Mucosa of descending colon (tissue), 3 donors: ENCODE data around the gene NECAB2. TPM values are rescaled to one million over a fixed set of nuclear protein-coding genes. Genes with fewer than 3 reads are reported as not detected.

ENCODE experiments used
- ATAC-seq: fragments of 200-7000 bp; cut with Tn5 transposase; one replicate; pipeline ENCODE4 v1.9.1; 2020; ENCODE audit warnings: mild to moderate bottlenecking, moderate library complexity
- DNase-seq, 3 donors: peaks; one replicate each; pipeline ENCODE4 v3.0.0-alpha.2; 2020
- H3K36me3 ChIP-seq: fragments of 200-600 bp; one replicate; pipeline ENCODE4 v1.8.0; 2021; ENCODE audit warnings: low read depth, mild to moderate bottlenecking
- H3K4me1 ChIP-seq: fragments of 200-600 bp; one replicate; pipeline ENCODE4 v1.8.0; 2021; ENCODE audit warnings: low read depth, mild to moderate bottlenecking
- H3K4me3 ChIP-seq: fragments of 200-600 bp; one replicate; pipeline ENCODE4 v1.8.0; 2021; ENCODE audit warnings: mild to moderate bottlenecking
- H3K9me3 ChIP-seq: fragments of 200-600 bp; one replicate; pipeline ENCODE4 v1.8.0; 2021; ENCODE audit warnings: mild to moderate bottlenecking
- intact Hi-C, 2 donors: fragments of 100-400 bp; cut with DNase I in 1 of 2; cut with micrococcal nuclease in 1 of 2; formaldehyde crosslinking; loops; one replicate each; pipeline versions ENCODE4 v1.11.0 to v1.11.1; 2022; cut with DNase I, micrococcal nuclease
- total RNA-seq, 3 donors: library from RNA; stranded (reverse); fragmentation: NEBNext Ultra II Directional in 2 of 3; extraction: Animal tissue kit (Norgen Biotek cat#: 25700) in 2 of 3; gene quantifications; one replicate each; pipeline versions ENCODE4 v1.2.1 to v1.2.4, GENCODE V29; 2021 to 2023
- TF ChIP-seq, protein P1 (sequence below): fragments of 200-600 bp; IDR thresholded peaks from one replicate; pipeline ENCODE4 v1.8.0; 2022; ENCODE audit warnings: antibody characterized with exemption, mild to moderate bottlenecking
- donor health status: DM: no; HTN: no; CAD: no; lungs with moderate emphysema.
- donor health status: DM: no; HTN: no; CAD: no.
- donor health status: DM: no; HTN: yes; CAD: no.

The NECAB2 gene
- total RNA-seq, 3 donors from 2014 or later, result 0.55 to 2.0 (median 0.96) TPM

DNA sequence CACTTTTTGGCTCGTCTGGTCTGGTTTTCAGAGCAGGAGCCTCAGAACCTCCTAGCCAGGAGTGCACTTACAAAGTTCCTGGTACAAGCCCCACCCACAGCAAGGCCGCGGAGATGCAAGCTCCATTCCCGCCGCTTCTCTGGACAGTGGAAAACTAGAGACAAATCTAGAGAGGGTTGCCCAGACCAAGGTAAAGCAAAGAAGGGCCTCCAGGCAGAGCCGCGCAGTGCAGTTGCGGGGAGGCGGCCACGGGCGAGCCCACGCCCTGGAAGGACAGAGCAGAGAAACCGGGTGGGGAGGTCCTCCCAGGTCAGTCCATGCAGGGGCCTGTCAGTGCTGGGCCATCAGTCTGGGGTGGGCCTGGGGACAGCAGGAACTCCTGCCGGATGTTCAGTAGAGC is 26.0 kb upstream of the NECAB2 start:
- no peak overlapping the region for H3K4me3 ChIP-seq

DNA sequence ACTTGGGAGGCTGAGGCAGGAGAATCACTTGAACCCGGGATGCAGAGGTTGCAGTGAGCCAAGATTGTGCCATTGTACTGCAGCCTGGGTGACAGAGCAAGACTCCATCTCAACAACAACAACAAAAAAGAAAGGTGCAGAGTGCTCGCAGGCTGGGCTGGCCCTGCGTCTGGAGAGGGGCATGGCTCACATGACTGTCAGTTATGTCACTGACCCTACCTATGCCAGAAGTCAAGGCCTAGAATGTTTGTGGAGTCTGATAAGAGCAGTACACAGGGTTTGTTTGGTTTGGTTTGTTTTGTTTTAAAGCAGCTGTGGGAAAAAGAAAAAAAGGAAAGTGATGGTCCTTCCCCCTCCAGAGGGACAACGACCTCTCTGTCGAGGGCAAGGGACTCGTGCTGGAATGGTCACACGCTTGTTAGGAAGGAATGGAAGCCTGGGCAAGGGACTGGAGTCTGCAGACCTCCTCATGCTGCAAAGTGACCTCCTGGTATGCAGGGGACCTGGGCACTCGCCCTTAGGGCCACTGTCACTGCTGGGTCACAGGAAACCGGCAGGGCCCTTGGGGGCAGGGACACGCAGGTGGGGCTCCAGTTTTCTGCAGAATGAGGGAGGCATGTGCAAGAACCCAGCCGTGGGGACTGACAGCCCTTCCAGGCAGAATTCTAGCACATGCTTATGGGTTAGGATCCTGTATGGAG is 25.1 kb upstream of the NECAB2 start:
- TF ChIP-seq, protein P1, sequence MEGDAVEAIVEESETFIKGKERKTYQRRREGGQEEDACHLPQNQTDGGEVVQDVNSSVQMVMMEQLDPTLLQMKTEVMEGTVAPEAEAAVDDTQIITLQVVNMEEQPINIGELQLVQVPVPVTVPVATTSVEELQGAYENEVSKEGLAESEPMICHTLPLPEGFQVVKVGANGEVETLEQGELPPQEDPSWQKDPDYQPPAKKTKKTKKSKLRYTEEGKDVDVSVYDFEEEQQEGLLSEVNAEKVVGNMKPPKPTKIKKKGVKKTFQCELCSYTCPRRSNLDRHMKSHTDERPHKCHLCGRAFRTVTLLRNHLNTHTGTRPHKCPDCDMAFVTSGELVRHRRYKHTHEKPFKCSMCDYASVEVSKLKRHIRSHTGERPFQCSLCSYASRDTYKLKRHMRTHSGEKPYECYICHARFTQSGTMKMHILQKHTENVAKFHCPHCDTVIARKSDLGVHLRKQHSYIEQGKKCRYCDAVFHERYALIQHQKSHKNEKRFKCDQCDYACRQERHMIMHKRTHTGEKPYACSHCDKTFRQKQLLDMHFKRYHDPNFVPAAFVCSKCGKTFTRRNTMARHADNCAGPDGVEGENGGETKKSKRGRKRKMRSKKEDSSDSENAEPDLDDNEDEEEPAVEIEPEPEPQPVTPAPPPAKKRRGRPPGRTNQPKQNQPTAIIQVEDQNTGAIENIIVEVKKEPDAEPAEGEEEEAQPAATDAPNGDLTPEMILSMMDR, result no peak
- intact Hi-C loops, result no loop called here
- Histone ChIP-seq H3K9me3 (no peaks in the 10 kb centered on the region), H3K36me3 (no peaks in the 10 kb centered on the region), H3K4me1 (peaks cover 2% of the 10 kb centered on the region), H3K4me3 (no peak overlapping the region)
- no peak for ATAC-seq
- DNase-seq, result no peak

More for the DNA sequence above, 26.0 kb upstream of the NECAB2 start:
- Histone ChIP-seq H3K4me1 (peaks cover 2% of the 10 kb centered on the region), H3K9me3 (no peaks in the 10 kb centered on the region), H3K36me3 (no peaks in the 10 kb centered on the region)
- ATAC-seq, result no peak
- peak in 1 of 3 donors; percentile 18 for DNase-seq
- intact Hi-C loops, result no loop called here
- TF ChIP-seq, protein P1, result no peak

DNA sequence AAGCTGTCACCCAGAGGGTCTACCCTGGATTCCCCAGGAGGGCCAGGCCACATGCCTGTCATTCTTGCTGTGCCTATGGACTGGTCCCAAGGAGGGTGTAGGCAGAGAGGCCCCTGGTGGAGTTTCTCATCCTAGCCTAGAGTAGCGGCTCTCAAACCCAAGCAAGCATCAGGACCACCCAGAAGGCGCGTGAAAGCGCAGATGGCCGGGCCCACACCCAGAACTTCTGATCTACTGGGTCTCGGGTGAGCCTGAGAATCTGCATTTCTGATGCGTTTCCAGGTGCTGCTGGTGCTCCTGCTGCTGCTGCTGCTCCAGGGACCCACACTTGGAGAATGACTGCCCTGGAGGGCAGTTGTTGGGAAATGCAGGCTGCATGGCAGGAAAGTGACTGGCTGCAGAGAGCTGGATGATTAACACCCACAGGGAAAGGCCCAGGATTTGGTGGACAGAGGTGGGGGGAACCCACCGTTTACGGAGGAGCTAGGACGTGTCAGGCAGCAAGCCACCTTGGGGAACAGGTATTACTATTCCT is 24.5 kb upstream of the NECAB2 start:
- Histone ChIP-seq H3K9me3 (no peaks in the 10 kb centered on the region), H3K36me3 (no peaks in the 10 kb centered on the region), H3K4me1 (peaks cover 2% of the 10 kb centered on the region), H3K4me3 (no peak overlapping the region)
- intact Hi-C loops, result no loop called here
- TF ChIP-seq, protein P1, result no peak
- DNase-seq, result no peak
- ATAC-seq, result no peak

DNA sequence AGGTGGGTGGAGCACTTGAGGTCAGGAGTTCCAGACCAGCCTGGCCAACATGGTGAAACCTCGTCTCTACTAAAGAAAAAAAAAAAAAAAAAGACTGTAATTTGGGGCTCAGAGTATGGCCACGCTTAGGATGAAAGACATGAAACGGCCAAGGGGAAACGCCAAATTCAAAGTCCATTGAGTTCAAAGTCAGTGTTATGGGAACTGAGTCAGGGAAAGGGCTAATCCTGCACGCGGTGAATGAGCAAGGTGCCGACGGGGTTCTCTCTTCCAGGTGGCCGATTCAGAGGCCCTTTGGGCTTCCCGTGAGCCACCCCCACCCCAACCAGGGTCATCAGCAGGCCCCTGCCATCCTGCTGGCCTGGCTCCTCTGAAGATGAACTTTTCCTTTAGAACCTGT is 22.5 kb upstream of the NECAB2 start:
- Histone ChIP-seq H3K4me3 (no peak overlapping the region), H3K9me3 (no peaks in the 10 kb centered on the region), H3K36me3 (no peaks in the 10 kb centered on the region), H3K4me1 (no peaks in the 10 kb centered on the region)
- no peak for ATAC-seq
- TF ChIP-seq, protein P1, result no peak
- DNase-seq, result no peak
- intact Hi-C loops, result no loop called here

DNA sequence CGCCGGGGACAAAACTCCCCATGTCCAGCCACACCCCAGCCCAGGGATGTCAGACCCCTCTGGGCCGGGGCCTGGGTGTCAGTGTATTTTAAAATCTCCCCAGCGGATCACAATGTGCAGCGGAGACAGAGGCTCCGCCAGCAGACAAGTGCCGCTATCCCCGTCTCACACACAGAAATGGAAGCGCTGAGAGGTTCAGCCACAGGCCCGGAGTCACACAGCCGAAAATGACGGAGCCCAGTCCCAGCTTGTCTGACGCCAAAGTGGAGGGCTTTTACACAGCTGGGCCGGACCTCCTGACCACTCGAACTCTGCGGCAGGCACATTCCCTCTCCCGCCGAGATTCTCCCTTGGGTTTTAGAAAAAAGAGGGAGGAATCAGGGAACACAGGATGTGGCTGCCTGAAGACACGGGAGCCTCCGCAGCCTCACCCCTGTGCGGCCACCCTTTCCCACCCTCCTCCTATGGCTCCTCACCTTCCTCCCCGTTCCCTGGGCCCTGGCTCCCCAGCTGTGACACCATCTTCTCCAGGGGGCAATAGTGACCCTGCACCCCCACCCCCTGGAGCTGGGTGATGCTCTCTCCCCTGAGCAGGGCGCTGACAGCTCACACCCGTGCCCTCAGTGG is 21.8 kb upstream of the NECAB2 start:
- Histone ChIP-seq H3K36me3 (no peaks in the 10 kb centered on the region), H3K4me3 (no peak overlapping the region), H3K9me3 (no peaks in the 10 kb centered on the region), H3K4me1 (no peaks in the 10 kb centered on the region)
- TF ChIP-seq, protein P1, result no peak
- ATAC-seq, result no peak
- intact Hi-C loops, result no loop called here
- DNase-seq, result no peak
